SW480 (cell line): ENCODE data around the gene GNL3.
"Not testable (repeated sequence)": the region's sequence is repeated elsewhere in the genome, so short reads cannot be mapped to it uniquely, and the experiment has no call there.

Experiments used
- DNase-seq: peaks from one replicate; pipeline ENCODE4 v3.0.0-alpha.2; 2016; ENCODE audit warnings: low spot score

The GNL3 gene

GRCh38 chr3:52685709-52686691 is at the start of gene GNL3, which contains the start of gene PBRM1:
Gene GNL3 (plus strand): TSS chr3:52686032. CDS start chr3:52686093, 61 bp downstream.
Gene PBRM1 (minus strand): TSS chr3:52685913.
- DNase-seq, result peak; percentile 94

GRCh38 chr3:52636673-52637072 is 49.2 kb upstream of the GNL3 start:
- DNase-seq, result peak; percentile 43

- DNase-seq, result no peak
These were observed 40.3 kb upstream of the GNL3 start for GRCh38 chr3:52645549-52645948.

GRCh38 chr3:52649461-52650210 is 36.2 kb upstream of the GNL3 start:
- DNase-seq, result no peak

GRCh38 chr3:52650439-52650838 is 35.4 kb upstream of the GNL3 start:
- DNase-seq, result no peak

- DNase-seq, result no peak
These were observed 34.2 kb upstream of the GNL3 start for GRCh38 chr3:52651592-52651991.

GRCh38 chr3:52655895-52656294 is 29.9 kb upstream of the GNL3 start:
- DNase-seq, result no peak

- no peak for DNase-seq
These were observed 25.8 kb upstream of the GNL3 start for GRCh38 chr3:52660046-52660445.

- DNase-seq, result no peak
These were observed 22.7 kb upstream of the GNL3 start for GRCh38 chr3:52663098-52663497.

- peak; percentile 96 for DNase-seq
These were observed 15.0 kb upstream of the GNL3 start for GRCh38 chr3:52670621-52671521.

GRCh38 chr3:52671676-52672075 is 14.2 kb upstream of the GNL3 start:
- DNase-seq, result no peak

GRCh38 chr3:52676201-52676600 is 9.6 kb upstream of the GNL3 start:
- DNase-seq, result not testable (repeated sequence)

- no peak for DNase-seq
These were observed 7.3 kb upstream of the GNL3 start for GRCh38 chr3:52678265-52679198.

- DNase-seq, result peak; percentile 53
These were observed 6.7 kb upstream of the GNL3 start for GRCh38 chr3:52679199-52679538.

- DNase-seq, result no peak
These were observed 6.0 kb upstream of the GNL3 start for GRCh38 chr3:52679811-52680210.

GRCh38 chr3:52681596-52681995 is 4.2 kb upstream of the GNL3 start:
- DNase-seq, result no peak

GRCh38 chr3:52682016-52682415 is 3.8 kb upstream of the GNL3 start:
- peak; percentile 42 for DNase-seq

GRCh38 chr3:52683611-52684010 is 2.2 kb upstream of the GNL3 start:
- no peak for DNase-seq

- no peak for DNase-seq
These were observed 1.6 kb upstream of the GNL3 start for GRCh38 chr3:52684184-52684583.

- DNase-seq, result peak; percentile 88
These were observed 535 bp upstream of the GNL3 start for GRCh38 chr3:52685285-52685708.

- DNase-seq, result no peak
These were observed 2.4 kb downstream of the GNL3 start for GRCh38 chr3:52688266-52688665.
